HepG2 (cell line): ENCODE data around the gene TPX2. TPM values are rescaled to one million over a fixed set of nuclear protein-coding genes. Genes with fewer than 3 reads are reported as not detected.
A peak's percentile ranks its signal among the peaks of the same experiment; 100 is the strongest.

ENCODE experiments used
- CREM ChIP-seq, 2 experiments: sonication (generic) in 1 of 2; formaldehyde crosslinking in 1 of 2; IDR thresholded peaks; 2 replicates each; pipeline versions ENCODE4 v1.4.0 to v1.6.1; 2016 to 2020; ENCODE audit warnings: antibody characterized with exemption in 1 of 2, mild to moderate bottlenecking in 1 of 2, missing genetic modification reagents in 1 of 2
- DNMT3B ChIP-seq: conservative IDR thresholded peaks from 2 replicates; pipeline ENCODE4 v1.6.1; 2016; ENCODE audit warnings: missing biosample characterization, control low read depth
- ERF ChIP-seq: IDR thresholded peaks from 2 replicates; pipeline ENCODE4 v1.6.1; 2018; ENCODE audit warnings: missing biosample characterization, missing genetic modification reagents
- HMG20A ChIP-seq: IDR thresholded peaks from 2 replicates; pipeline ENCODE4 v1.6.1; 2016; ENCODE audit warnings: borderline replicate concordance
- NFAT5 ChIP-seq: sonication (generic); formaldehyde crosslinking; IDR thresholded peaks from 2 replicates; pipeline ENCODE4 v1.4.0; 2020; ENCODE audit warnings: missing genetic modification reagents
- RERE ChIP-seq: IDR thresholded peaks from 2 replicates; pipeline ENCODE4 v1.6.1; 2016; ENCODE audit warnings: low read depth, missing genetic modification reagents, missing compliant biosample characterization
- SMARCE1 ChIP-seq: fragments of 450-650 bp; IDR thresholded peaks from 2 replicates; pipeline ENCODE4 v1.6.1; 2017; ENCODE audit warnings: borderline replicate concordance
- ZFP36L1 ChIP-seq: sonication (generic); formaldehyde crosslinking; IDR thresholded peaks from 2 replicates; pipeline ENCODE4 v1.8.0; 2022; ENCODE audit warnings: mild to moderate bottlenecking, missing genetic modification reagents, moderate library complexity
- ZHX2 ChIP-seq, 2 experiments: sonication (generic) in 1 of 2; formaldehyde crosslinking in 1 of 2; IDR thresholded peaks; 2 replicates each; pipeline versions ENCODE4 v1.6.1 to v1.9.0; 2014 to 2022; ENCODE audit warnings: antibody characterized with exemption in 1 of 2, borderline replicate concordance in 1 of 2, inconsistent platforms in 1 of 2, low read depth in 1 of 2, missing genetic modification reagents in 1 of 2
- ZNF441 ChIP-seq: sonication (generic); formaldehyde crosslinking; IDR thresholded peaks from 2 replicates; pipeline ENCODE4 v1.7.0; 2021; ENCODE audit warnings: missing genetic modification reagents, borderline replicate concordance
- polyA plus RNA-seq, 8 experiments: library from polyadenylated mRNA; depleted of rRNA in 3 of 8; stranded (reverse) in 7 of 8; unstranded in 1 of 8; fragments of >200 nt; fragmentation: Illumina TruSeq in 4 of 8; extraction: Trizol in 4 of 8; gene quantifications; 2 replicates each; pipeline versions ENCODE4 v1.2.1 to v1.2.3, GENCODE V29; 2011 to 2016; ENCODE audit warnings: low read depth in 4 of 8, missing spikeins in 1 of 8, mixed read lengths in 1 of 8; ENCODE audit not compliant: insufficient read depth in 1 of 8
- total RNA-seq, 5 experiments: library from RNA; depleted of rRNA; stranded (reverse); fragments of >200 nt; fragmentation: Illumina TruSeq; extraction: Trizol; gene quantifications; 2 replicates each; pipeline ENCODE4 v1.2.3, GENCODE V29; 2016; ENCODE audit warnings: low read depth in 1 of 5

TPX2 gene
- total and polyA plus RNA-seq, 2 of the 13 experiments (the other 11 are each of a cell fraction or from before 2014, with no cell fraction given) = 34.3 to 124 TPM

- TF ChIP-seq ZHX2 (IDR thresholded peaks at IDR 0.05; ENCODE audit: low read depth) = no peak
- TF ChIP-seq ZHX2 (CRISPR knock-in tag; IDR thresholded peaks at IDR 0.05; ENCODE audit: borderline replicate concordance) = no peak
- peak; percentile 72 for TF ChIP-seq HMG20A
- TF ChIP-seq SMARCE1 = no peak
- peak; percentile 58 for TF ChIP-seq ERF (CRISPR knock-in tag)
- TF ChIP-seq ZNF441 (CRISPR knock-in tag) = no peak
- TF ChIP-seq NFAT5 (CRISPR knock-in tag) = no peak
- TF ChIP-seq ZFP36L1 = 0 out of 2 replicates have a peak, but pooled peaks have one; percentile 36
- peak; percentile 58; the same call in 1 of the 2 replicates for TF ChIP-seq CREM (IDR thresholded peaks at IDR 0.05)
- TF ChIP-seq CREM (CRISPR knock-in tag; IDR thresholded peaks at IDR 0.05) = no peak
- TF ChIP-seq DNMT3B (CRISPR knock-in tag) = peak; percentile 91; the same call in 1 of the 2 replicates
- peak; percentile 93 for TF ChIP-seq RERE
Measured at GRCh38 chr20:31711179-31712111, 27.6 kb upstream of the TPX2 start (continued).
